Measurements from ENCODE around the gene C1orf115. TPM values are rescaled to one million over a fixed set of nuclear protein-coding genes. Genes with fewer than 3 reads are reported as not detected.

The C1orf115 gene
- total RNA-seq, 1 donor from 2014 or later = 1.7 TPM

DNA sequence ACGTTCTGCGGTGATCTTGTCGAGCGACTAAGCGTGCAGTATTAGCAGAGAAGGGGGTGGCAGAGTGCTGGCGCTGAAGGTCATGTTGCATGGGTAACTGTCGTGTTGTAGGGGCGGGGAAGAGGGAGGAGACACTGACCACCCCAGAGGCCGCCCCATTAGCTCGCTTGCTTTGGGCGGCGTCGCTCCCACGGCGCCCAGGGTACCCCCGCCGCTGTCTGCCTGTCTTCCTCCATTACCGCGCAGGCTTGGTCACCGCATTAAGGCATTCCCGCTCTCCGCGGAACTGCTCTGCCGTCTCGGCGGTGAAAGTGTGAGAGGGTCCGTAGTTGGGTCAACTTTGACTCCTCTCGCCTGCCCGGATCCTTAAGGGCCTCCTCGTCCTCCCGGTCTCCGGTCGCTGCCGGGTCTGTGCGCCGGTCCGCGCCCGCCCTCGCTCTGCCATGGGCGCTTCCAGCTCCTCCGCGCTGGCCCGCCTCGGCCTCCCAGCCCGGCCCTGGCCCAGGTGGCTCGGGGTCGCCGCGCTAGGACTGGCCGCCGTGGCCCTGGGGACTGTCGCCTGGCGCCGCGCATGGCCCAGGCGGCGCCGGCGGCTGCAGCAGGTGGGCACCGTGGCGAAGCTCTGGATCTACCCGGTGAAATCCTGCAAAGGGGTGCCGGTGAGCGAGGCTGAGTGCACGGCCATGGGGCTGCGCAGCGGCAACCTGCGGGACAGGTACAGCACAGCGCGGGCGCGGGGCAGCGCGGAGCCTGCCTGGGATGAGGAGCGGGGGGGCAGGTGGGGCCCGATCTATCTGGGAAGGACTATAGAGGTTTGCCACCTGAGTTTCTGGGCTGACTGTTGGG lies 58.1 kb downstream of the C1orf115 start, which contains the start of gene MTARC2:
Gene MTARC2 (plus strand): TSS at position 234 of the 846 bp plus-strand sequence. CDS start 210 bp downstream, at position 444.
- peak within 1 kb of the TSS; percentile 72 for H3K27ac Mint-ChIP-seq
- H3K9me3 Mint-ChIP-seq = no peaks in the 10 kb centered on the region
- H3K27me3 Mint-ChIP-seq (ENCODE audit: low read depth) = peaks cover 4% of the 10 kb centered on the region
- peak; percentile 32 to 63 for DNase-seq (ENCODE audit: low spot score in 2 of 2, unreplicated experiment in 2 of 2)
- TF ChIP-seq, protein P1, sequence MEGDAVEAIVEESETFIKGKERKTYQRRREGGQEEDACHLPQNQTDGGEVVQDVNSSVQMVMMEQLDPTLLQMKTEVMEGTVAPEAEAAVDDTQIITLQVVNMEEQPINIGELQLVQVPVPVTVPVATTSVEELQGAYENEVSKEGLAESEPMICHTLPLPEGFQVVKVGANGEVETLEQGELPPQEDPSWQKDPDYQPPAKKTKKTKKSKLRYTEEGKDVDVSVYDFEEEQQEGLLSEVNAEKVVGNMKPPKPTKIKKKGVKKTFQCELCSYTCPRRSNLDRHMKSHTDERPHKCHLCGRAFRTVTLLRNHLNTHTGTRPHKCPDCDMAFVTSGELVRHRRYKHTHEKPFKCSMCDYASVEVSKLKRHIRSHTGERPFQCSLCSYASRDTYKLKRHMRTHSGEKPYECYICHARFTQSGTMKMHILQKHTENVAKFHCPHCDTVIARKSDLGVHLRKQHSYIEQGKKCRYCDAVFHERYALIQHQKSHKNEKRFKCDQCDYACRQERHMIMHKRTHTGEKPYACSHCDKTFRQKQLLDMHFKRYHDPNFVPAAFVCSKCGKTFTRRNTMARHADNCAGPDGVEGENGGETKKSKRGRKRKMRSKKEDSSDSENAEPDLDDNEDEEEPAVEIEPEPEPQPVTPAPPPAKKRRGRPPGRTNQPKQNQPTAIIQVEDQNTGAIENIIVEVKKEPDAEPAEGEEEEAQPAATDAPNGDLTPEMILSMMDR (IDR thresholded peaks at IDR 0.05; ENCODE audit: unreplicated experiment) = no peak
- no peaks in the 10 kb centered on the region for H3K36me3 Mint-ChIP-seq
- H3K4me3 Mint-ChIP-seq = peak within 1 kb of the TSS; percentile 82
- peaks cover 35% of the 10 kb centered on the region for H3K4me1 Mint-ChIP-seq

Other genes with a start within 250 kb of the C1orf115 start
- gene MARK1, start 162.2 kb upstream of the C1orf115 start, total RNA-seq = 10.4 to 15.1 TPM (median 11.8 TPM) in 3 replicates
- gene MTARC2, start 58.0 kb downstream of the C1orf115 start, total RNA-seq = 10.7 to 12.5 TPM (median 12.2 TPM) in 3 replicates
- 10.8 to 12.1 TPM (median 11.9 TPM) in 3 replicates for gene MTARC1, start 96.5 kb downstream of the C1orf115 start, total RNA-seq
- 0.75 to 1.3 TPM (median 0.84 TPM) in 3 replicates for gene HLX, start 189.1 kb downstream of the C1orf115 start, total RNA-seq